ACC112 (cell line): ENCODE measurements around the gene MAML1.

ENCODE experiments used
- H2AFZ ChIP-seq: fragments of 200-600 bp; sonication (generic); one replicate; pipeline ENCODE4 v1.6.0; 2017; ENCODE audit warnings: antibody characterized with exemption, low read length; ENCODE audit not compliant: unreplicated experiment
- H3K27ac ChIP-seq: fragments of 200-600 bp; sonication (generic); 2 replicates; pipeline ENCODE4 v1.5.1; 2014; ENCODE audit warnings: low read depth, mild to moderate bottlenecking, antibody characterized with exemption, low read length, moderate library complexity
- H3K27me3 ChIP-seq: fragments of 200-600 bp; sonication (generic); 2 replicates; pipeline ENCODE4 v1.6.1; 2014; ENCODE audit warnings: mild to moderate bottlenecking, antibody characterized with exemption, low read length, moderate library complexity, mixed read lengths; ENCODE audit not compliant: insufficient read depth
- H3K36me3 ChIP-seq: fragments of 200-600 bp; sonication (generic); 2 replicates; pipeline ENCODE4 v1.6.1; 2016; ENCODE audit warnings: mild to moderate bottlenecking, antibody characterized with exemption, low read length, moderate library complexity, mixed read lengths; ENCODE audit not compliant: insufficient read depth
- H3K4me1 ChIP-seq: fragments of 200-600 bp; sonication (generic); one replicate; pipeline ENCODE4 v1.6.1; 2016; ENCODE audit warnings: low read length, mixed read lengths; ENCODE audit not compliant: insufficient read depth, unreplicated experiment, control insufficient read depth
- H3K4me3 ChIP-seq: fragments of 200-600 bp; sonication (generic); 2 replicates; pipeline ENCODE4 v1.5.1; 2014; ENCODE audit warnings: mild to moderate bottlenecking, low read depth, low read length
- H3K79me2 ChIP-seq: fragments of 200-600 bp; sonication (generic); one replicate; pipeline ENCODE4 v1.6.0; 2016; ENCODE audit warnings: low read length; ENCODE audit not compliant: control insufficient read depth, unreplicated experiment, insufficient read depth

Gene MAML1

DNA sequence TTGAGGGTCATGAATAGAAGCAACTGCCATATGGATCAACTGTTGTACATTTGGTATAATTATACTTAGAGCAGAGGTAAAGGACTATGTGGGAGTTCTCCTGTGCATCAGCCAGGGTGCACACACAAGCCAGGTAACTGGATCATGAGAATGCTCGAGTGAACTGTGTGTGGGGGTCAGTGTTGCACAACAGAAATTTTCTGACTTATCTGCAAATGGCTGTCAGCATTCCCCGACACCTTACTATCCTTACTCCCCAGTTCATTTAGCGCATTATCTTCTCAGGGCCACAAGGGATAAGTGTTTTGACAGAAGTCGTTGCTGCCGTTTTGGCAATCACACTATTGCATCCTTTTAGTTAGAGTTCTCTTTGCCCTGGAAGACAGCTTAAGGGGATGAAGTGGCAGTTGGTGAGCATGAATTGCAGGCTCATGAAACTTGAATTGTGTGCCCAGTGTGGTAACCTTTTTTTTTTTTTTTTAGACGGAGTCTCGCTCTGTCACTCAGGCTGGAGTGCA is 32.2 kb upstream of the MAML1 start:
- Histone ChIP-seq H3K27ac (peak overlapping the region; percentile 87), H3K79me2 (peaks cover 69% of the 10 kb centered on the region), H3K27me3 (no peaks in the 10 kb centered on the region), H3K4me3 (peak overlapping the region; percentile 99), H2AFZ (no peak overlapping the region), H3K4me1 (peaks cover 4% of the 10 kb centered on the region), H3K36me3 (peaks cover 5% of the 10 kb centered on the region; the same call in 1 of the 2 replicates)

DNA sequence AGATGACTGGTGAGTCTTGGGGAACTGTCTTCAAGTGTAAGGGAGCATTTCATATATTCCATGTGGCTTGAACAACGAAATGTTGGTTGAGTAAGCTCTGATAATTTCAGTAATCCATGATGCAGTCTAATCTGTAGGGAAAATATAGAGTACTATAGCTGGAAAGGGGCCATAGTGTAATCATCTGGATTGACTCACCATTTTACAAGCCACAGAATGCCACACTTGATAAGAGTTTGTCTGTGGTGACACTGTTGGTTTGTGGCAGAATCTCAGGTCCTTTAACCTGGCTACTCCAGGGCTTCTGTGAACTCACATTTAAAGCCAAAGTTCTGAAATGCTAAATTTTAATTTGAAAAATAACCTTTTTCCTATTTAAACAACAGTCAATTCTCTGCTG is 16.3 kb upstream of the MAML1 start:
- Histone ChIP-seq H3K4me1 (no peaks in the 10 kb centered on the region), H2AFZ (no peak overlapping the region), H3K27ac (no peak overlapping the region), H3K36me3 (peaks cover 32% of the 10 kb centered on the region), H3K27me3 (no peaks in the 10 kb centered on the region), H3K4me3 (no peak overlapping the region), H3K79me2 (peaks cover 25% of the 10 kb centered on the region)

DNA sequence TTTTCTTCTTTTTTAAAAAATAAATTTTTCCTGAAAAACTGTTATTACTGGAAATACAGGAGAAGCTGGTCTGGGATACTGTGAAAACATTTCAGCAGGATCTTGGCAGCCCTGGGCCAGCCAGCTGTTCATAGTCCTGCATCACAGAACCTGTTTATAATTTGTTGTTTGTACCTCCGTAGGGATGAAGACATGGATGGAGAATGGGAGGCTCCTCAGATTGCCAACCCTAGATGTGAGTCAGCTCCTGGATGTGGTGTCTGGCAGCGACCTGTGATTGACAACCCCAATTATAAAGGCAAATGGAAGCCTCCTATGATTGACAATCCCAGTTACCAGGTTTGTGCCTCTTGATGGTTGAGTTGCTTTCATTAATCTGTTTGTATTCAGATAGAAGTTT is 12.4 kb upstream of the MAML1 start:
- Histone ChIP-seq H3K4me1 (no peaks in the 10 kb centered on the region), H2AFZ (no peak overlapping the region), H3K27ac (no peak overlapping the region), H3K79me2 (peaks cover 26% of the 10 kb centered on the region), H3K27me3 (no peaks in the 10 kb centered on the region), H3K4me3 (no peak overlapping the region), H3K36me3 (peaks cover 63% of the 10 kb centered on the region)

DNA sequence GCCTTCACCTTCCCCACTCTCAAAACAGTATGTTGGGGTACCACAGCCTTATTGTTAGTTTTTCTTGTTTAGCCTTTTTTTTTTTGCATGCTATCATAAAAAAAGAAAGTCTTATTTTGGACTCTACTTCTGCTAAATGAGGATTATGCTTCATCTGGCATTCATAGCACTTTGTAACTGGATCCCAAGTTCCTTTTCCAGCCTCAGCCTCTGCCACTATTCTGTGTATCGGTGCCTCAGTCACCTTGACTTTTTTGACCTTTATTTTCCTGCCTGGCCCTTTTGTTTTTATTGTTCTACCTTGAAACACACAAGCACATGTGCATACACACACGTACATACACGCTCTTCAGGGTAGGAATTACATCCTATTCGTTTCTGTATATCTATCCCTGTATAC is 8.5 kb upstream of the MAML1 start:
- Histone ChIP-seq H3K36me3 (peaks cover 65% of the 10 kb centered on the region), H3K79me2 (peaks cover 11% of the 10 kb centered on the region), H3K27ac (no peak overlapping the region), H3K4me3 (no peak overlapping the region), H2AFZ (no peak overlapping the region), H3K27me3 (no peaks in the 10 kb centered on the region), H3K4me1 (no peaks in the 10 kb centered on the region)

DNA sequence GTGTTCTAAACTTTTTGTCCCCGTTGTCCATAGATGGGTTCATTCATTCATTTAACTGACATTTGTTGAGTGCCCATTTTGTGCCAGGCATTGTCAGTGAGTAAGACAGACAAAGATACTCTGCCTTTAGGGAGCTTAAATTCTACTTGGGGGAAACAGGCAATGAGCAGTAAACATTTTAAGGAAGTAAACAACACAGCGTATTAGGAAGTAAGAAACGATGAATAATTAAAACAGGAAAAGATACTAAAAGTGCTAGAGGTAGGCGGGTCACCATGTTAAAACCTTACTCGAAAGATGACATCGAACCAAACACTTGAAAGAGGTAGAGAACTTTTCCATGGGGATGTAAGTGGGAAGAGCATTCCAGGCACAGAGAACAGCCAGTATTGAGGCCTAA is 5.5 kb upstream of the MAML1 start:
- H3K27ac ChIP-seq: no peak overlapping the region

DNA sequence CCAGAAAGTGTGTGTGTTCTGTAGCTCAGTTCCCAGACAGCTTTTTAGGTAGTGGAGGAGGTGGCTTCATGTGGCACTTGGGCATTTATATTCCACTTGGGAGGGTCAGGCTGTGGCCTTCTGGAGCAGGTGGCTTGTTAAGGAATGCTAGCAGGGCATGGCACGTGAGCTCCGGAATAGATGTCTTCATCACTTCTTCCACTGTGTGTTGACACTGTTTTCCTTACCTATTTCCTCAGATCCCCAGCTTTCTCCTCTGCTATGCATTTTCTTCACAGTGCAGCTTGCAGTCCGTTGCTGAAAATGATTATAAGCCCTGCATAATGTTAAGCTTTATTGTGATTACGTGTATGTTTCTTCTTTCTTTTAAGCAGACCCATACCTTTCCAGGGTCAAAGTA is 3.3 kb upstream of the MAML1 start:
- 0 out of 2 replicates have a peak overlapping the region, but pooled peaks have one; percentile 0 for H3K27ac ChIP-seq
- no peak overlapping the region for H3K4me3 ChIP-seq
- peaks cover 38% of the 10 kb centered on the region for H3K36me3 ChIP-seq
- peaks cover 15% of the 10 kb centered on the region for H3K4me1 ChIP-seq
- H3K79me2 ChIP-seq: peaks cover 15% of the 10 kb centered on the region
- no peaks in the 10 kb centered on the region for H3K27me3 ChIP-seq
- no peak overlapping the region for H2AFZ ChIP-seq

More for the DNA sequence above, 5.5 kb upstream of the MAML1 start:
- H3K36me3 ChIP-seq: peaks cover 60% of the 10 kb centered on the region
- peaks cover 13% of the 10 kb centered on the region for H3K4me1 ChIP-seq
- H3K4me3 ChIP-seq: no peak overlapping the region
- no peak overlapping the region for H2AFZ ChIP-seq
- peaks cover 6% of the 10 kb centered on the region for H3K79me2 ChIP-seq
- H3K27me3 ChIP-seq: no peaks in the 10 kb centered on the region

DNA sequence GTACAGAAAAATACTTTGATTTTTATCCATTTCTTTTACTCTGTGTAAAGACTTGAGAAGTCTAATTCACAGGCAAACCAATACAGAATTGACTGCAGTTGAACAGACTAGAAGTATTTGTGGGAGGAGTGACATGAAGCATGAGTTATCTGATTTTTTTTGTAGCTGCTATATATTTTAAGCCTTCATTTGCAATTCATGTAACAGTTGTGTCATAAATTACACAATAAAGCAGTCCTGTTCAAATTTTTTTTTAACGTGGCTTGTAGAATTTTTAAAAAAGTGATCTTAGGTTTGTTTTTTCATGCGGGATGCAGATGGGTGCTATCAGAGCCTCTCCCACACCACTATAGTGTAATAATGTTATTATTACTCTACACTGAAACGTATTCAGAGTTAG is 2.9 kb upstream of the MAML1 start:
- H3K4me3 ChIP-seq: no peak overlapping the region
- peaks cover 19% of the 10 kb centered on the region for H3K4me1 ChIP-seq
- no peaks in the 10 kb centered on the region for H3K27me3 ChIP-seq
- H2AFZ ChIP-seq: no peak overlapping the region
- H3K36me3 ChIP-seq: peaks cover 34% of the 10 kb centered on the region
- 0 out of 2 replicates have a peak overlapping the region, but pooled peaks have one; percentile 0 for H3K27ac ChIP-seq
- peaks cover 20% of the 10 kb centered on the region for H3K79me2 ChIP-seq

DNA sequence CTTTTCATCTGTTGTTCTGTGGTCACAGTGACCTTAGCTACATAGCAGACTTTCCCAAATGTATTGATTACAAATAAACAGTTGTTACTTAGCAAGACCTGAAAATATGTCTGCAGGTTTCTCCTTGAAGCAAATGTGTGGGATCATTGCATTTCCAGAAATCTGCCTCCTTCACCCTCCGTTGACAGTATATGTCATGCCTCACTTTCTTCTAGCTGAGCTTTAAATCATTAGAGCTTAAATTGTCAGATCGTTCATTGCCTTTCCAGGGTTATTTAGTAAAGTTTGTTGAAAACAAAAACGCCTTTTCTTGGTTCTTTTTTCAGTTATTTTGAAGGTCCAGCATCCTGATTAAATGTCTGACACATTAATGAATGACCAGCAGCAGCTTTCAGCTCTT is 2.3 kb upstream of the MAML1 start:
- Histone ChIP-seq H3K4me1 (peaks cover 20% of the 10 kb centered on the region), H3K27ac (peak overlapping the region; percentile 80; the same call in 1 of the 2 replicates), H2AFZ (no peak overlapping the region), H3K4me3 (no peak overlapping the region), H3K79me2 (peaks cover 26% of the 10 kb centered on the region), H3K27me3 (no peaks in the 10 kb centered on the region), H3K36me3 (peaks cover 30% of the 10 kb centered on the region)

DNA sequence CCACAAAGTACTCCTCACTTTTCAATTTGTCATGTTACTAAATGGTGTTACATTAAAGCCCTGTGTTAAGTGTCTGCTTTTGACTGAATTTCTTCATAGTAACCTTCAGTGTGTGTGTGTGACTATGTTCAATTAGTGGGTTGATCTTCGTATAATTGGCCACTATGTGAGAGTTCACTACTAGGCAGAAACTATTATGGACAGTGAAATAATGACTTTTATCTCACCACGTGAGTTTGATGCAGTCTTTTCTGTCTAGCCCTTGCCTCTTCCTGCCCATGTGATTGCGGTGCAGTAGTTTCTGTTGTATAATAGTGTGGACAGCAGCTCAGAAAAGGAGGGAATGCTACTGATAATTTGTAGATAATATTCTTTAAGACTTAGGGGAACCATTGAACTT is 1.8 kb upstream of the MAML1 start:
- H2AFZ ChIP-seq: no peak overlapping the region
- peaks cover 20% of the 10 kb centered on the region for H3K4me1 ChIP-seq
- no peaks in the 10 kb centered on the region for H3K27me3 ChIP-seq
- H3K27ac ChIP-seq: peak overlapping the region; percentile 80
- H3K79me2 ChIP-seq: peaks cover 31% of the 10 kb centered on the region
- H3K4me3 ChIP-seq: no peak overlapping the region
- peaks cover 30% of the 10 kb centered on the region for H3K36me3 ChIP-seq

DNA sequence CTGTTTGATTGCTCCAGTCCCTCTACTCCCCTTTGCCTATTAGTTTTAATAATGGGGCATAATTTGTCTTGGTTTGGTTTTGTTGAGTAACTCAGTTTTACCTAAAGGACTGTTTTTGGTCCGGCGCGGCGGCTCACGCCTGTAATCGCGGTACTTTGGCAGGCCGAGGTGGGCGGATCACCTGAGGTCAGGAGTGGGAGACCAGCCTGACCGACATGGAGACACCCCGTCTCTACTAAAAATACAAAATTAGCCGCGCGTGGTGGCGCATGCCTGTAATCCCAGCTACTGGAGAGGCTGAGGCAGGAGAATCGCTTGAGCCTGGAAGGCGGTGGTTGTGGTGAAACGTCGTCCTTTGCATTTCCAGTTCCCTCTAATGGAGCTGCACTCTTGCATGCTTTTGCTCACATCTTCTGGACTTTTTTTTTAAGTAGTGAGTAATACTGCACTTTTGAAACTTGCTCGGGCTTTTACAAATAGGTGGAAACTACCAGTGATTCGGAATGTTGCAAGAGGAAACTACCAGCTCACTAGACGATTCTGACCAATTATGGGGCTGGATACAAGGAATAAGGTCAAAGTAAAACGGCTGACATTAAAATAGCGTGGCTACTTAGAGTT is 721 bp upstream of the MAML1 start:
- Histone ChIP-seq H3K36me3 (peaks cover 25% of the 10 kb centered on the region), H3K4me3 (peak overlapping the region; percentile 87), H3K79me2 (peaks cover 41% of the 10 kb centered on the region), H2AFZ (no peak overlapping the region), H3K27ac (peak overlapping the region; percentile 80), H3K27me3 (no peaks in the 10 kb centered on the region), H3K4me1 (peaks cover 20% of the 10 kb centered on the region)
